ENCODE measurements around the gene RIMS4. TPM values are rescaled to one million over a fixed set of nuclear protein-coding genes. Genes with fewer than 3 reads are reported as not detected.

RIMS4 gene
- total and polyA plus RNA-seq, 2 of the 13 experiments (the other 11 are each of a cell fraction or from before 2014, with no cell fraction given): 0.01 to 0.07 TPM

GRCh38 chr20:44738813-44739477 is 71.4 kb downstream of the RIMS4 start (continued):
- TF ChIP-seq MYC (CRISPR knock-in tag; IDR thresholded peaks at IDR 0.05; ENCODE audit: borderline replicate concordance) (peak; percentile 32; the same call in 1 of the 2 replicates), MIER2 (CRISPR knock-in tag; IDR thresholded peaks at IDR 0.05) (0 out of 2 replicates have a peak, but pooled peaks have one; percentile 42), POGK (CRISPR knock-in tag; conservative IDR thresholded peaks at IDR 0.05) (no peak), KIAA2018 (CRISPR knock-in tag; IDR thresholded peaks at IDR 0.05; ENCODE audit: borderline replicate concordance) (no peak), ZNF776 (CRISPR knock-in tag; IDR thresholded peaks at IDR 0.05) (no peak), ZNF557 (CRISPR knock-in tag; IDR thresholded peaks at IDR 0.05) (no peak), ZKSCAN1 (IDR thresholded peaks at IDR 0.05; ENCODE audit: low read length) (no peak), SMAD9 (CRISPR knock-in tag; IDR thresholded peaks at IDR 0.05) (no peak), ZBTB21 (CRISPR knock-in tag; IDR thresholded peaks at IDR 0.05) (no peak), ARNTL (CRISPR knock-in tag; IDR thresholded peaks at IDR 0.05) (no peak), ZNF232 (CRISPR knock-in tag; IDR thresholded peaks at IDR 0.05; ENCODE audit: borderline replicate concordance) (no peak), SKIL (CRISPR knock-in tag; IDR thresholded peaks at IDR 0.05; ENCODE audit: borderline replicate concordance) (no peak), POLR2AphosphoS2 (IDR thresholded peaks at IDR 0.05; ENCODE audit: low read depth, low read length) (no peak), ZBTB44 (CRISPR knock-in tag; IDR thresholded peaks at IDR 0.05) (no peak)
